ENCODE measurements around the gene LRMDA. TPM values are rescaled to one million over a fixed set of nuclear protein-coding genes. Genes with fewer than 3 reads are reported as not detected.

Gene LRMDA
- total and polyA plus RNA-seq, 2 of the 13 experiments (the other 11 are each of a cell fraction or from before 2014, with no cell fraction given) = 13.4 to 22.0 TPM

DNA sequence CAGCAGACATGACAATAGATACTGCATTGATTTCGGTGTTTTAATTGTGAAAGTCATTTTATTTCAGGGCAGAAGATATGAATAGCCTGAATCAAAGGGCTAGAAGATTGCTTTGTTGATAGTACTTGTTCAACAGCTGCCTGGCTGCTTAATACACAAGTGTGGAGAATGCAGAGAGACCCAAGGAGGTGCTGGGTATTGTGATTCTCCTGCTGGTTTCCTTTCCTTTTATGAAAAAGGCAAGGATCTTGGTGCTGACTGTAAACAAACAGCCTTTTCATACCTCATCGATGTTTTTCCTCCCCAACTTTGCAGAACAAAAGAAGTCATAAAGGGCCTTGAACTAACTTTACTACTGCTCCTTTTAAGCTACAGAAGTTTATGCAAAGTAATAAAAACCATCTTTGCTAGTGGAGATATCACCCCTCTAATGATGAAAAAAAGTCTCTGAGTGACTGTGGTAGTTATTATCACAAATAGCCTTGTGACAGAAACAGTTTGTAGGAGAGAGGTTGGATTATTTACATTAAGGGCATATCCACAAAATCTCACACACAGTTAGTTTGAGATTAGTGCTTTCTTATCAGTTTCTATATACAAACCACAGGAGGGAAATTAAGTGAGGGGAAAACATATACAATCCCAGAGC is 800.0 kb downstream of the LRMDA start:
- no peak overlapping the region for H2AFZ ChIP-seq (ENCODE audit: low read length)
- no TSS peak for BruUV-seq (replicated peaks)
- no peak overlapping the region for H3K4me3 ChIP-seq (replicated peaks in 1 of 3; ENCODE audit: insufficient read depth in 1 of 3, low read depth in 2 of 3, low read length in 3 of 3)
- no peak for ATAC-seq
- H3K4me1 ChIP-seq (ENCODE audit: insufficient read depth, low read length) = no peaks in the 10 kb centered on the region
- no peaks in the 10 kb centered on the region for H3K9me3 ChIP-seq (ENCODE audit: low read length)
- H4K20me1 ChIP-seq (ENCODE audit: insufficient read depth, low read length) = no peaks in the 10 kb centered on the region
- in situ Hi-C loops (cut with HindIII; ENCODE audit: extremely low pct_ligation_motif_present, low pct_unique_long_range_greater_than_20kb) = no loop called here
- no peaks in the 10 kb centered on the region for H3K36me3 ChIP-seq (replicated peaks in 1 of 2; ENCODE audit: control insufficient read depth in 1 of 2, insufficient read depth in 2 of 2, low read length in 2 of 2)
- CTCF ChIA-PET (ENCODE audit: low intra/inter-chr PET ratio, low total read pairs) = no interaction called here
- H3K79me2 ChIP-seq (ENCODE audit: insufficient read depth, low read length) = no peaks in the 10 kb centered on the region
- intact Hi-C loops (cut with micrococcal nuclease; ENCODE audit: unreplicated experiment) = no loop called here
- WGBS (ENCODE audit: low lambda C conversion rate) = 76% methylated on average over 2 of the region's 2 CpGs
- H3K27me3 ChIP-seq (ENCODE audit: control insufficient read depth in 1 of 2, insufficient read depth in 2 of 2, low read length in 2 of 2) = no peaks in the 10 kb centered on the region
- no peak overlapping the region for H3K4me2 ChIP-seq (ENCODE audit: low read depth, low read length)
- no peak for TF ChIP-seq ZFP1 (CRISPR knock-in tag; IDR thresholded peaks at IDR 0.05)
- no peak for TF ChIP-seq PAF1 (CRISPR knock-in tag; IDR thresholded peaks at IDR 0.05)
- TF ChIP-seq ZFY (CRISPR knock-in tag; IDR thresholded peaks at IDR 0.05) = no peak
- no peak for TF ChIP-seq PLRG1 (conservative IDR thresholded peaks at IDR 0.05)
- TF ChIP-seq ZBTB7A (CRISPR knock-in tag; IDR thresholded peaks at IDR 0.05) = no peak
- no peak for TF ChIP-seq ZNF792 (CRISPR knock-in tag; IDR thresholded peaks at IDR 0.05)
- TF ChIP-seq KAT8 (CRISPR knock-in tag; IDR thresholded peaks at IDR 0.05) = no peak
- no peak for TF ChIP-seq MAX (IDR thresholded peaks at IDR 0.05)
- FAIRE-seq = no peak
- POLR2A ChIA-PET = no interaction called here
- H3K9ac ChIP-seq (ENCODE audit: insufficient read depth, low read depth, low read length) = no peak overlapping the region
- no peak for DNase-seq (ENCODE audit: low spot score)
- H3K27ac ChIP-seq (ENCODE audit: extremely low read length, insufficient read depth, low read length) = no peak overlapping the region

DNA sequence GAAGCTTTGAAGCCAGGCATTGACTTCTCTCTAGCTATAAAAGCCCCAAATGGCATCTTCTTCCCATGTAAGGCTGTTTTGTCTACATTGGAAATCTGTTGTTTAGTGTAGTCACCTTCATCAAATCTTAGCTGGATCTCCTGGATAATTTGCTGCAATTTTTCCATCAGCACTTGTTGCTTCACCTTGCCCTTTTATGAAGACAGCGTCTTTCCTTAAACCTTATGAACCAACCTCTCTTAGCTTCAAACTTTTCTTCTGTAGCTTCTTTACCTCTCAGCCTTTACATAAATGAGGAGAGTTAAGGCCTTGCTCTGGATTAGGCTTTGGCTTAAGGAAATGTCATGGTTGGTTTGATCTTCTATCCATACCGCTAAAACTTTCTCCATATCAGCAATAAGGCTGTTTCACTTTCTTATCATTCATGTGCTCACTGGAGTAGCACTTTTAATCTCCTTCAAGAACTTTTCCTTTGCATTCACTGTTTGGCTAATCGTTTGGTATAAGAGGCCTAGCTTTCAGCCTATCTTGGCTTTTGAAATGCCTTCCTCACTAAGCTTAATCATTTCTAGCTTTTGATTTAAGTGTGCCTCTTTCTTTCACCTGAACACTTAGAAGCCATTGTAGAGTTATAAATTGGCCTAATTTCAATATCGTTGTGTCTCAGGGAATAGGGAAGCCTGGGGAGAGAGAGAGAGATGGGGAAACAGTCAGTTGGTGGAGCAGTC is 803.2 kb downstream of the LRMDA start:
- H3K36me3 ChIP-seq (replicated peaks in 1 of 2; ENCODE audit: control insufficient read depth in 1 of 2, insufficient read depth in 2 of 2, low read length in 2 of 2) = no peaks in the 10 kb centered on the region
- no peaks in the 10 kb centered on the region for H3K4me1 ChIP-seq (ENCODE audit: insufficient read depth, low read length)
- H2AFZ ChIP-seq (ENCODE audit: low read length) = no peak overlapping the region
- POLR2A ChIA-PET = no interaction called here
- H4K20me1 ChIP-seq (ENCODE audit: insufficient read depth, low read length) = no peaks in the 10 kb centered on the region
- BruUV-seq (replicated peaks) = no TSS peak
- intact Hi-C loops (cut with micrococcal nuclease; ENCODE audit: unreplicated experiment) (no loop called here), in situ Hi-C loops (cut with HindIII; ENCODE audit: extremely low pct_ligation_motif_present, low pct_unique_long_range_greater_than_20kb) (no loop called here)
- DNase-seq (ENCODE audit: low spot score) (no peak), FAIRE-seq (no peak), ATAC-seq (no peak)
- no peaks in the 10 kb centered on the region for H3K79me2 ChIP-seq (ENCODE audit: insufficient read depth, low read length)
- no peak overlapping the region for H3K9ac ChIP-seq (ENCODE audit: insufficient read depth, low read depth, low read length)
- H3K27me3 ChIP-seq (ENCODE audit: control insufficient read depth in 1 of 2, insufficient read depth in 2 of 2, low read length in 2 of 2) = no peaks in the 10 kb centered on the region
- CTCF ChIA-PET (ENCODE audit: low intra/inter-chr PET ratio, low total read pairs) = no interaction called here
- no peak overlapping the region for H3K4me3 ChIP-seq (replicated peaks in 1 of 3; ENCODE audit: insufficient read depth in 1 of 3, low read depth in 2 of 3, low read length in 3 of 3)
- no peaks in the 10 kb centered on the region for H3K9me3 ChIP-seq (ENCODE audit: low read length)
- H3K27ac ChIP-seq (ENCODE audit: extremely low read length, insufficient read depth, low read length) = no peak overlapping the region
- H3K4me2 ChIP-seq (ENCODE audit: low read depth, low read length) = no peak overlapping the region
- 87% methylated on average over 4 of the region's 4 CpGs for WGBS (ENCODE audit: low lambda C conversion rate)
- TF ChIP-seq TRIM22 (IDR thresholded peaks at IDR 0.05) = no peak
- no peak for TF ChIP-seq MAF1 (CRISPR knock-in tag; IDR thresholded peaks at IDR 0.05; ENCODE audit: borderline replicate concordance)

Data from HepG2 (cell line).